Stimulated activated naive CD8-positive, alpha-beta T cell treated with anti-CD3 and anti-CD28 coated beads, Interleukin-15, Interleukin-2, amounts not matched to agents 100 U/mL and 50 U/mL, for 24 hours (primary cell): ENCODE measurements around the gene MARCHF9.
A peak's percentile ranks its signal among the peaks of the same experiment; 100 is the strongest.

Source experiments
- ATAC-seq: fragments of 150-1000 bp; cut with Tn5 transposase; one replicate; pipeline ENCODE4 v1.10.0; 2021
- DNase-seq: peaks from one replicate; pipeline ENCODE4 v3.0.0; 2021

Gene MARCHF9

DNA sequence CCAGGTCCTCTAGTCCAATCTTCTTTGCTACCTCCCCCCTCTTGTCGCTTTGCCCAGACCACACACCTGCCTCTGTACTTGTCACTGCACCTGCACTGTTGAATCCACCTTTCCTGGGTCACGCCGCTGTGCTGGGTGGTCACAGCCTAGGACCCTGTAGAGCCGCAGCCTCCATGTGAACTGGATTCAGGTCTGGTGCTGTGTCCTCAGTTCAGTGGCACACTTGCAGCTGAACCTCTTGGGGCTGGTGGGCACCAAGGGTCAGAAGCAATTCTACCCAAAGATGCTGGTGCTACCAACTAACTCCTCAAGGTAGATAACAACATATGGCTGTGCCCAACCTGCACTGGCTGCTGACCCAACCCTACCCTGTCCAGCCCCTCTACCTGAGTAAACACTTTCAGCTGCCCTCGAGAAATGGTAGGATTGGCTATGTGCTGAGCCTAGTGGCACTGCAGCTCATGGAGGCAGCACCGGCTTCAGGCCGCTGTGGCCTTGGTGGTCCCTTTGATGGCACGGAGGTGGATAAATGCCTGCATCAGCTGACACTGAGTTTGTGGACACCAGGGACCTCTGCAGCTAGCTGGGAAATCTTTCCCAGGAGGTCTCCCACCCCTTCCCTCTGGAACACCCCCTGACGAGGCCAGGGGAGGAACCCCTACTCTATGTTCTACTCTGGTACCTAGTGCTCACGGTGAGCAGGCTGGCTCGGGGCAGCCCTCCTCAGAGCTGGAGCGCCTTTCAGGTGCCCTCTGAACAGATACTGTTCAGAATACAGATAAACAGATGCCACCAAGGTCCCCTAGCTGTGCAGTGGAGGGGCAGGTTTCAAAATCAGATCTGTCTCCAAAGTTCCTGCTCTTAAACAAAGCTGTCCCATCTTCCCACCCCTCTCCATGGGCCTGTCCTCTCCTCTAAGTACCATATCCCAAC is 30.6 kb upstream of the MARCHF9 start:
- ATAC-seq (no peak), DNase-seq (no peak)

DNA sequence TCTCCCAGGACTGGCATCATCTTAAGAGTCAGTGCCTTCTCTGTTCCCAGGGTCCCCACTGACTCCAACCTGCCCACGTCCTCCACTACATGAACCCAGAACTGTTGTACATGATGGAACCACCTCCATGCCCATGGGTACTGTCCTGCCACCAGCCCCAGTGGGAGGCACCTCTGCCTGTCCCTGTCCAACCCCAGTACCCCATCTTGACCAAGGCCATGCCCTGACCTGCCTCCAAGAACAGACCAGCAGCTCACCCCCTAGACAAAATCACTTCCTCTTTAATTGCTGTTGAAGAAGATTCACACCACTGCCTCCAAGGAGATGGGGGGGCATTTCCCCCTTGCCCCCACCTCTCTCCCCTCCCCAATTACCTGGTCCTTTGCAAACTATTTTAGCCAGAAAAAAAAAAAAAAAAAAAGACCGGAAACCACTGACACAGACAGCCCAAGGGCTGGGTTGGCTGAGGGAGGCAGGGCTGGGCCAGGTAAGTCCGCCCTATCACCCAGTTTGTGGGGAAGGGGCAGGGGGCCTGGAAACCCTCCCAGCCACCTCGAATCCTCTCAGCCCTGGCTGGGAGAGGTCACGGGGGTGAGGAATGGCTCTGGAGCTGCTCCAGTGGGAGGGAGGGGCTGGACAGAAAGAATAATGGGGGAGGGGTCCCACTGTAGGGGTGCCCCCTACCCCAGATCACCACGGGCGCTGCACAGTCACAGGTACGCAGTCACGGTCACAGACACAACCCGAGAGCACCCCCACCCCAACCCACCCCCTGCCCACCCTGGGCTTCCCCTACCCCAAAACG is 29.8 kb upstream of the MARCHF9 start:
- no peak for ATAC-seq

GRCh38 chr12:57725851-57726150 is 29.1 kb upstream of the MARCHF9 start:
- ATAC-seq: no peak
- no peak for DNase-seq

More for the DNA sequence above, 29.8 kb upstream of the MARCHF9 start:
- DNase-seq: no peak

DNA sequence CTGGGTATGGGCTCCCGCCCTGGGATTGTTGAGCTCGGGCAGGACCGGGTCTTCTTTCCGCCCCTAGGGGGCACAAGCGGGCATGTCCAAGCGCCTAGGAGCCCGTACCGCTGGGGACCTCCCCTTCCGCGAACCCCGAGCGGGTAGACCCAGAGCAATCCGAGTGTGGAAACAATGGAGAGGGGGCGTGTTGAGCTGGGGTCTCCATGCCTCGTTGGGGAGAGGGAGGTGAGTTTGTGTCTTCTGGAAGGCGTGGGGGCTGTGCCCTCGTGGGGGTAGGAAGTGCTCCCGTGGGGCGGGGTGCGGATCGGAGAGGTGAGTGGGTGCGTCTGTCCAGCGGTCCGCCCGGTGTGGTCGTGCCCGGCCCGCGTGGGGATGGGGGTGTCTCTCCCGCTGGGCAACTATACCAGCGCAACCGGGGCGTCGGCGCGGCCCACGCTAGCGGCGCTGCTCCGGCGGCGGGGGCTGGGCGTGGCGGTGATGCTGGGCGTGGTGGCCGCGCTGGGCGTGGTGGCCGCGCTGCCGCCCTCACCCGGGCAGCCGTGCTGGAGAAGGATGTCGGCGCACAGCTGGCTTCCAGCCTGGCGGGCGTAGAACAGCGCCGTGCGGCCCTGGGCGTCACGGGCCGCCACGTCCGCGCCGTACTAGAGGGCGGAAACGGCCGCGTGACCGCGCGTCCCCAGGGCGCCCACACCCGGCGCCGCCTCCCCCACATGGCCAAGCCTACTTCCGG is 28.6 kb upstream of the MARCHF9 start:
- peak; percentile 20 for ATAC-seq
- peak; percentile 45 for DNase-seq

DNA sequence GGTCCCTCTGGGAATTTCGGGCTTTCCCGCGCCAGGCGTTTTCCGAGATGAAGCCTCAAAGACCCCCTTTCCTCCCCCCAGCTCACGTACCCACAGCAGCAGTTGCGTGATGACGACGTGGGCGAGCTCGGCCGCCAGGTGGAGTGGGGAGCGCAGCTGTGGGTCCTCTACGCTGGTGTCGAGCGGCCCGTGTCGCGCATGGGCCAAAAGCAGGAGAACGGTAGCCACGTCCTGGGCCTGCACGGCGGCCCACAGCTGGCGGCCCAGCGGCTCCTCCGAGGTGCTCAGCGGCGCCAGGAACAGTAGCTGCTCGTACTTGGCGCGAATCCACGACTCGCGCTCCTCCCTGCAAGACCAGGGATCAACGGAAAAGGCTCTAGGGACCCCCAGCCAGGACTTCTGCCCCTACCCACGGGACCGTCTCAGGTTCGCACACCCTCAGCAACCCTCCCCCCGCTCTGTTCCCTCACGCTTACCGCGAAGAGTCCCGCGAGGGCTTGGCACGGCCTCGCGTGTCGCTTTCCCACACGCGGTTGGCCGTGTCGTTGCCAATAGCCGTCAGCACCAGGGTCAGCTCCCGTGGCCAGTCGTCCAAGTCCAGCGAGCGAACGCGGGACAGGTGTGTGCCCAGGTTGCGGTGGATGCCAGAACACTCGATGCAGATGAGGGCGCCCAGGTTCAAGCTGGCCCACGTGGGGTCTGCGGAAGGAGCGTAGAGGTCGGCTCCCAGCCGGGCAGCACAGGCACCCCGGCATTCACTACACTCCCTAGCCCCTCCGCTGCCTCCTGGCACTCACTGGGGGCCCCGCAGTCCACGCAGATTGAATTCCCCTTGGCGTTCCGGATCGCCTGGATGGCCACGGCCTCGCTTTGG is 27.8 kb upstream of the MARCHF9 start:
- DNase-seq (no peak), ATAC-seq (no peak)

DNA sequence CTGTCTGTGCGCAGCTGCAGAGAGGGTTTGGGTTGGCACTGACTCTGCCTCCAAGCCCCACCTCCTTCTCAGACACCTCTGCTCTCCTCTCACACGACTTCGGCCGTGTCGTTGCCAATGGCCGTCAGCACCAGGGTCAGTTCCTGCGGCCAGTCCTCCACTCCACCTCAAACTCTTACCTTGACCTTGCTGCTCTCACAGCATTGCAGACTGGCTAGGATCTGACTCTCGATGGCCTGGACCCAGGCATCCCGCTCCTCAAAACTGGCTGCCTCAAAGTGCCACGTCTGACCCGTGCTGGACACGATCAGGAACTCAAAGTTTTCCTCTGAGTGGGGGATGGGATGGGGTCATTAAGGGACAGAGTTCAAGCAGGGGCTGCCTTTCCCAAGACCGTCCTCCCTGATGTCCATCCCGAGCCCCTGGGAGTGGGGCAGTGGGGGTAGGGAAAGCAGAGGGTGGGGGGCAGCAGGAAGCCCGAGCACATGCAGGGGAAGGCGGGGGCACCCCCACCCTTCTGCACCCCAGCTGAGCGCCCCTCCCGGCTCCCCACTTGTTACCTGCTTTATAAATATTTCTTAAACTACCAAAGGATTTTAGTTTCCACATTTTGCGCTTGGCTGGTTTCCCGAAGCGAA is 27.0 kb upstream of the MARCHF9 start:
- ATAC-seq: no peak
- no peak for DNase-seq

GRCh38 chr12:57729321-57729844 is 25.5 kb upstream of the MARCHF9 start:
- DNase-seq: no peak
- no peak for ATAC-seq

DNA sequence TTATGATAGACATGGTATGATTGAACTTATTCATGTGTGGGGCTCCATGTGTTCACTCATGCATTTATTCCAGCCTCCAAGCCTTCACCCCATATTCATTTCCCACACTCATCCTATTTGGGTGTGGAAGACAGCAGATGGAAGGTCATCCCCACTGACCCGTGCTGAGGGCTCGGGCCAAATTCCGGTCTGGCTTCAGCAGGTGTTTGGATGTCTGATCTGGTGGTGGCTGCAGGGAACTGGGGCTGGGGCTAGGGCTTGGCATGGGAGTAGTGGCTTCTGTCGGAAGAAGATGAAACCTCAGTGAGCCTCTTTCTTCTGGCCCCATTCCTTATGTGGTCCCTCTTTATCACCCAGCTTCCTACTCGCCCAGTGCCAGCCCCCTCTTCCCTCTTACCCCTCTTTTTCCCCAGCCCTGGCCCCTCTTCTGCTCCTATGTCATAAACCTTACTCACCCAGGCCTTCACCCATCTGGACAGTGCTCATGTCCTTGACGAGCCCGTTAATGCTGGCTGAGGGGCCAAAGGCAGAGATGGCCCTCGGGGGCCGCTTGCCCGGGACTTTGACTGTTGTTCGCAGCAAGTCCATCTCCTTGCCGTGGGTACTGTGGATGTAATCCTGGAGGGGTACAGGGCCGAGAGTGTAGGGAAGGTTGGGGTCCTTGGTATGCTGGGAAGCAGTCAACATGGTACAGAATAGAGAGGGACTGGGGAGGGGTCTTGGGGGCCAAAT is 24.4 kb upstream of the MARCHF9 start:
- DNase-seq: no peak
- no peak for ATAC-seq

DNA sequence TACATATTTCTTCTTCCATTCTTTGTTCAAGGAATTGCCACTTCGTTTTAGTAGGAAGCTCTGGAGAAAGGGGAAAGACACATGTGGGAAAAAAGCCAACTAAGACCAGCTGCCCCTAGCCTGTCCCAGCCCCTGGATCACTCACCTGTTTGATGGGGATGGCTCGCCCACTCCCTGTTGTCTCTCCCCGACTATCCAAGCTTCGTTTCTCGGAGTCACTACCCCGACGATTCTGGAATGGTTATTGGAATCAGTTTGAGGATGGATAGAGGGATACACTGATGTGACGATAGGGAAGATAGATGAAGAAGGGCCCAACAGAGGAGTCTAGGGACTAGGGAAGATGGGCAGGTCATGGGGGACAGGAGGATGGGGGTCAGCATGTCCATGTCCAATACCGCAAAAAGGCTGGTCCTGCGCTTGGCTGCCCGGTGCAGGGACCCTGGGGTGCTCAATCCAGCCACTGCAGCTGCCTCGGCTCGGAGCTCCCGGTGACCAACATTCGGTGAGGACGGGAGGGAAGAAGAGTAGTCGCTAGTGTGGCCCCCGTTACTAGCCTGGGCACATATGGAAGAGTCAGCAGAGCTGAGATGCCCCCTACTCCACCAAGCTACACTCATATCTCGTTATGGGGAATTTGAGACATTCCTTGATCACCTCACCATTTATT is 23.4 kb upstream of the MARCHF9 start:
- DNase-seq (no peak), ATAC-seq (no peak)

- ATAC-seq (no peak), DNase-seq (no peak)
Observed at GRCh38 chr12:57732270-57732669, 22.6 kb upstream of the MARCHF9 start.

GRCh38 chr12:57732726-57733593 is 21.9 kb upstream of the MARCHF9 start:
- no peak for DNase-seq
- no peak for ATAC-seq

GRCh38 chr12:57733928-57734327 is 21.0 kb upstream of the MARCHF9 start:
- no peak for DNase-seq
- no peak for ATAC-seq

- no peak for ATAC-seq
- DNase-seq: no peak
Observed at GRCh38 chr12:57734591-57734990, 20.3 kb upstream of the MARCHF9 start.

DNA sequence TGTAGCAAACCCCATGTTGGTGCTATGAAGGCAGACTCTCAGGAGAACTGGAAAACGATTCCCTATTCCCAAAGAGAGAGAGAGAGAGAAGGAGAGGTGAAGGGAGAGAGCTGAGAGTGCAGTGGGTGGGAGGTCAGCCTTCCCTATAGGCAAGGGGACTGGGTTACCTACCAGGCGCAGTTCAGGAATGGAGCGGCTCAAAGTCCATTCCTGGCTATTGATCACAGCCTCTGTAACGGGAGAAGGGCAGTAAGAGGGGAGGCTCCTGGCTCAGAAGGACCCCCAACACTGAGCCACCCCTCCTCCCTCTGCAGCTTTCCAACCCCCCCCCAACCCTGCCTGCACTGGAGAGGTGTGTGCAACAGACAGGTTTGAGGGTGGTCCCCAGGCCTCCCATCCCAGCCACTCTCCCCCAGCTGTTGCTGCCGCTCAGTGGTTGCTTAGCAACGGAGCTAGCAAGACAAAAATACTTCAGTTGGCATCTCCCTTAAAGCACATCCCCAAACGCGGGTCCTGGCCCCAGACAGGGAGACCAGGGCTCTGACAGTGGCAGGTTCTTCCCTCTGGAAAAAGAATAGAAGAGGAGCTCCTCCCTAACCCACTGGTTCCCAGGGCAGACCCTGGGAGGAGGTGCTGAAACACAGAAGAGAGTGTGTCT is 19.6 kb upstream of the MARCHF9 start:
- no peak for ATAC-seq

GRCh38 chr12:57735952-57736740 is 18.8 kb upstream of the MARCHF9 start:
- DNase-seq (no peak), ATAC-seq (no peak)

More for the DNA sequence above, 19.6 kb upstream of the MARCHF9 start:
- DNase-seq: no peak

DNA sequence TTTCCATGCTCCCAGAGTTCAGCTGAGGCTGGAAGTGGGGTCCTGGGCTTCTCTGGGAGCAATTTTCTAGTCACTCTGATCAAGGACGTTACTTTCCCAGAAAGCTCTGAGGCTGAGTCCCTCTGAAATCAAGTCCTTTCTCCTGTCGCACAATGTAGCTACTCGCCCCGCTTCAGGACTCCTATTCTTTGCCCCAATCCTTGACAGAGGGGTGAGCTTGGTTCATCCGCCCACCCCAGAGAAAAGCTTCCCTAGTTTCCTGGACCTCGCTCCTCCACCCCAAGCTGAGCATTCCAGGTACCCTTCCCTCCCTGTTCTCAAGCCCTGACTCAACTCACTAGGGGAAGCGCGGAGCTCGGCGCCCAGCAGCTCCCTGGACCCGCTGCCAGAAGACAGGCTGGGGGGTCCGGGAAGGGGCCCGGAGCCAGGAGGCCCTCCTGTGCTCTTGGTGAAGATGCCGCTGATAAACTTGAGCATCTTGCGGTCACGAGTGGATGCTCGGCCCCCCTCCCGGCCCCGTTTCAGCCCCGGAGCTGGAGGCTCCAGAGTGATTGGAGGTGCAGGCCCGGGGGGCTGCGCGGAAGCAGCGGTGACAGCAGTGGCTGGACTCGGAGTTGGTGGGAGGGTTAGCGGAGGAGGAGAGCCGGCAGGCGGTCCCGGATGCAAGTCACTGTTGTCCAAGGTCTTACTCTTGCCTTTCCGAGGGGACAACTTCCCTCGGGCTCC is 18.0 kb upstream of the MARCHF9 start:
- ATAC-seq (no peak), DNase-seq (no peak)
